ENCODE measurements around the gene CACNA1I.

The CACNA1I gene

GRCh38 chr22:39627208-39627607, 56.7 kb downstream of the CACNA1I start:
- no peak for DNase-seq

DNA sequence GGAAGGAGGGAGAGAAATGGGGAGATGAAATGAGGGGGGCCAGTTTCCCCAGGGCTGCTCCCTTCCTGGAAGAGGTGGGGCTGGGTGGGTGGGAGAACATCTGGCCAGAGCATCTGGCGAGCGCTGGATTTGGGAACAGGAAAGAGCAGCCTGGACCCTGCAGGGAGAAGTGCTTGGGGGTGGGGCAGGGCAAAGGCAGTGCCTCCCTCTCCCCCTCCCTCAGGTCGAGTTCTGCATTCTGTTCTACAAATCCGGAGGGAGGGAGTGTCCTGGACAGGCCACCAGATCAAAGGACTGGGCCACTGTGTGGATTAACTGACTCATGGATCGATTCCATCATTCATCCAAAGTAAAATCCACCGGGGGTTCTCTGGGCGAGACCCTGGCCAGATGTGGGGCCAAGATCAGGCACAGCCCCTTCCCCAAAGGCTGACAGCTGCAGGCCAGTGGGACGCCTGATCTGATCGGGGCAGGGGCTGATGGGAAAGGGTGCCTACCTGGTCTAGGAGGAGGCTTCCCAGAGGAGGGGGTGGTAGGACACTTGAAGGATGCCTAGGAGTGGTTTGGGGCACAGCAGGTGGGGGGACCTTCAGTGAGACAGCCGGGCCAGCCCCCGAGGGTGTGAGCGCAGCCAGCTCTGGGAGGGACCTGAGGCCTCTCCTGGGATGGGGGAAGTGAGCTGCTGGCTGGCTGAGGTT, 57.5 kb downstream of the CACNA1I start:
- no peak for DNase-seq

DNA sequence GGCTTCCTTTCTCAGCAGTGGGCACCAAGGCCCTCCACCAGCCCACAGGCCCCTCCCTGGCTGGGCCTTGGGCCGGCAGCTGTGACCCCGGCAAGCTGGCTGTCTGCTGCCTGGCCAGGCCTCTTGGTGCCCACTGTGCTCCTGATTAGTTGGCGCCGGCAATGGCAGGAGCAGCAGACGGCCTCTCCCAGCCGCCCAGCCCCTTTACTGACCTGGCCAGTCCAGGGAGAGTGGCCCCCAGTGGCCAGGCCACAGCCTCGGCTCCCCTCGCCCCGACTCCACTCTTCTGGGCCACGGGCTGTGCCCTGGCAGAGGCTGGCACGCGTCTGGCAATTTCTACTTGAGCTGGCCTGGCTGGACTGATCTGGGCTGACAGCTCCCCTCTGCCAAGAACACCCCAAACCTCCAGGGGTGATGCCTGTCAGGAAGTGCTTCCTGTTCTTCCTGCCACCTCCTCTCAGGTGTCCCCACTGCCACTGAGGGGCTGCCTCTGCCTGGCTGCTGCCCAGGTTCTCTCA, 58.1 kb downstream of the CACNA1I start:
- DNase-seq = no peak

- no peak for DNase-seq
Observed at GRCh38 chr22:39629851-39630250, 59.3 kb downstream of the CACNA1I start.

GRCh38 chr22:39630721-39631120, 60.2 kb downstream of the CACNA1I start:
- no peak for DNase-seq

GRCh38 chr22:39631381-39632286, 61.1 kb downstream of the CACNA1I start:
- DNase-seq = no peak

DNA sequence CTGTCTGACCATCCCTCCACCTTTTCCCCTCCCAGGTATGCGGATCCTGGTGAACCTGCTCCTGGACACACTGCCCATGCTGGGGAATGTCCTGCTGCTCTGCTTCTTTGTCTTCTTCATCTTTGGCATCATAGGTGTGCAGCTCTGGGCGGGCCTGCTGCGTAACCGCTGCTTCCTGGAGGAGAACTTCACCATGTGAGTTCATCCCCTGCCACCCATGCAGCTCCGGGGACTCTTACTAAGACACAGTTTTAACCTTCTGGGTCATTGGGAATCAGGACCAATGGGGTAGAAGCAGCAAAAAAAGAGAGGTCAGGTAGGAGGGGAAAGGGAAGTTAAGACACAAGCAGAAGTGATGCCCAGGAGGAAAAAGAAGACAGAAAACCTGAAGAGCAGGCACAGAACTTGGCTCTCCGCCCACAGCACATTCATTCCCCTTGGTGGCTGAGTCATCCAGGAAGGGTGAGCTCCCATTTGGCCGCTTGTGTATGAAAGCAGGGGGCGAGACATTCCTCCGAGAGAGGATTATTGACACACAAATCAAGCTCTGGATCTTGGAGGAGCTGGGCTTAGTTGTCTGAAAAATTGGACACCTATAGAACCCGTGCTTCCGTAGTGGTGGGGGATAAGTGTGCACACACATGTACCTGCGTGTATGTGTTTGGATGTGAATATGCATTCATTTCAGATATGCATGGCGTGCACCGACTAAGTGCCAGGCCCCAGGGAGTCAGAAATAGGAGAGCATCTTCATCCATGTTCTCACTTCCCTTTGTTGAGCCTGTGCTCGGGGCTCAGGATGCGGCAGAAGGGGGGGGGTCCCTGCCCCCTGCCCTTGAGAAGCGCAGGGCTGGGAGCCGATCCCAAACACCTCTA, 64.2 kb downstream of the CACNA1I start:
- DNase-seq = peak; percentile 23

- no peak for DNase-seq
Observed at GRCh38 chr22:39635719-39636118, 65.2 kb downstream of the CACNA1I start.

GRCh38 chr22:39638958-39639357, 68.4 kb downstream of the CACNA1I start:
- DNase-seq = no peak

DNA sequence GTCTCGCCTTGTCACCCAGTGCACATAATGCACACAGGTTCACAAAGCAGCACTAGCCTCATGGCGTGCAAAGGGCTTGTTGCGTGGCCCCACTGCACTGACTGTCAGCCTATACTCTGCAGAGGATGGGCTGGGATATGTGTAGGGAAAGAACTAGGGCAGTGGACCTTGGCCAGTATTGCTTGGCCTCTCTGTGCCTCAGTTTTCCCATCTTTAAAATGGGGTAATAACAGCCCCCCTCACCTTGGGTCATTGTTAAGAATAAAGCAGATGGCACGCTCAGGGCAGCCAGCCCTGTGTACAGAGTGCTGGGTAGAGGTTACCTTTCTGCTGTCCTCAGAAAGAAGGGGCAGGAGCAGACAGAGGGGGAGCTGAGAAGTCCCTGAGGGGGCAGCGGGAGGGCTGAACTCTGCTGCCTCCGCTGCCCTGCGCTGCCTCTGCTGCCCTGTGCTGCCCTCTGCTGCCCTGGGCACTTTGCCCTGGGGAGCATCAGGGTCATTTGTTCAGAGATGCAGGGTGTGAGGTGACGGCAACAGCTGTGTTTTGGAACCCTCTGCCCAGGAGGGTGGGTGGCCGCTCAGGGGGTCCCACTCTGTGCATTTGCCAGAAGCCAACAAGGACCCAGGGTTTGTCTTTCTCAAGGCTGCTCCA, 71.2 kb downstream of the CACNA1I start:
- no peak for DNase-seq

- DNase-seq = no peak
Observed at GRCh38 chr22:39643311-39644083, 72.9 kb downstream of the CACNA1I start.

- no peak for DNase-seq
Observed at GRCh38 chr22:39645532-39645931, 75.0 kb downstream of the CACNA1I start.

DNA sequence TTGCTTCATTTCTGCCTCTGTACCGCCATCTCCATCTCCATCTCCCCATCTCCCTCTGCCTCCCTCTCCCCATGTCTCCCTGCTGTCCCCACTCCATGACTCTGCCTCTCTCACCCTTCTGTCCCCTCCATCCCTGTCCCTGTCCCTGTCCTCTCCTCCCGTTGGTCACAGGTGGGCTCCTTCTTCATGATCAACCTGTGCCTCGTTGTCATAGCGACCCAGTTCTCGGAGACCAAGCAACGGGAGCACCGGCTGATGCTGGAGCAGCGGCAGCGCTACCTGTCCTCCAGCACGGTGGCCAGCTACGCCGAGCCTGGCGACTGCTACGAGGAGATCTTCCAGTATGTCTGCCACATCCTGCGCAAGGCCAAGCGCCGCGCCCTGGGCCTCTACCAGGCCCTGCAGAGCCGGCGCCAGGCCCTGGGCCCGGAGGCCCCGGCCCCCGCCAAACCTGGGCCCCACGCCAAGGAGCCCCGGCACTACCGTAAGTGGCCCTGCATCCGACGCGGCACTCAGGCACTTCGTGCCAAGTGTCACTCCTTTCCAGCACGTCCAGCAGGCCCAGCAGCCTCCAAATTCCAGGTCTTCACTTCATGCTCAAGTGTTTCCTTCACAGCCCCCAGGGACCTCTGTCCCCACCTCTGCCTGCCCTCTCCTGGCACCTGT, 76.0 kb downstream of the CACNA1I start:
- DNase-seq = no peak

- no peak for DNase-seq
Observed at GRCh38 chr22:39647836-39648629, 77.5 kb downstream of the CACNA1I start.

DNA sequence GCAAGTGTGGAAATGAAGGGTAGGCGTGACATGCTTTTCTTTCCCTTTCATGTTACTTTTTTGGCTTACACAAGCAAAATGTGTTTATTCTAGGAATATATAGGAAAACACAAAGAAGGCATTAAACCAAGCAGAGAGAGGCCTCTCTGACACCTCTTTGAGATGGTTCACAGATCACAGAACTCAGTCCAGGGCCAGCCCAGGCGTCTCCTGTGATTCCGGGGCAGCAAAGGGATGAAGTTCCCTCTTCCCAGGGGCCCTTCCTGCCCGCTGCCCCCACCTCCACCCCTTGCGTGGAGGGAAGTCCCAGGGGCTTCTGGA, 78.0 kb downstream of the CACNA1I start:
- no peak for DNase-seq

DNA sequence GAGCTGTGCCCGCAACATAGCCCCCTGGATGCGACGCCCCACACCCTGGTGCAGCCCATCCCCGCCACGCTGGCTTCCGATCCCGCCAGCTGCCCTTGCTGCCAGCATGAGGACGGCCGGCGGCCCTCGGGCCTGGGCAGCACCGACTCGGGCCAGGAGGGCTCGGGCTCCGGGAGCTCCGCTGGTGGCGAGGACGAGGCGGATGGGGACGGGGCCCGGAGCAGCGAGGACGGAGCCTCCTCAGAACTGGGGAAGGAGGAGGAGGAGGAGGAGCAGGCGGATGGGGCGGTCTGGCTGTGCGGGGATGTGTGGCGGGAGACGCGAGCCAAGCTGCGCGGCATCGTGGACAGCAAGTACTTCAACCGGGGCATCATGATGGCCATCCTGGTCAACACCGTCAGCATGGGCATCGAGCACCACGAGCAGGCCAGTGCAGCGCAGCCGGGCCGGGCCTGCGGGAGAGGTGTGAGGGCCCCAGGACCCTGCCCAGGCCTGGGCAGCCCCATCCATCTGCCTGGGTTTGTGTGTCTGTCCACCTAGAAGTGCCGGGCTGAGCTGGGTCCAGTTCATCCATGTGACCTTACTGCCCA, 79.0 kb downstream of the CACNA1I start:
- no peak for DNase-seq

- no peak for DNase-seq
Observed at GRCh38 chr22:39651053-39651996, 80.8 kb downstream of the CACNA1I start.

DNA sequence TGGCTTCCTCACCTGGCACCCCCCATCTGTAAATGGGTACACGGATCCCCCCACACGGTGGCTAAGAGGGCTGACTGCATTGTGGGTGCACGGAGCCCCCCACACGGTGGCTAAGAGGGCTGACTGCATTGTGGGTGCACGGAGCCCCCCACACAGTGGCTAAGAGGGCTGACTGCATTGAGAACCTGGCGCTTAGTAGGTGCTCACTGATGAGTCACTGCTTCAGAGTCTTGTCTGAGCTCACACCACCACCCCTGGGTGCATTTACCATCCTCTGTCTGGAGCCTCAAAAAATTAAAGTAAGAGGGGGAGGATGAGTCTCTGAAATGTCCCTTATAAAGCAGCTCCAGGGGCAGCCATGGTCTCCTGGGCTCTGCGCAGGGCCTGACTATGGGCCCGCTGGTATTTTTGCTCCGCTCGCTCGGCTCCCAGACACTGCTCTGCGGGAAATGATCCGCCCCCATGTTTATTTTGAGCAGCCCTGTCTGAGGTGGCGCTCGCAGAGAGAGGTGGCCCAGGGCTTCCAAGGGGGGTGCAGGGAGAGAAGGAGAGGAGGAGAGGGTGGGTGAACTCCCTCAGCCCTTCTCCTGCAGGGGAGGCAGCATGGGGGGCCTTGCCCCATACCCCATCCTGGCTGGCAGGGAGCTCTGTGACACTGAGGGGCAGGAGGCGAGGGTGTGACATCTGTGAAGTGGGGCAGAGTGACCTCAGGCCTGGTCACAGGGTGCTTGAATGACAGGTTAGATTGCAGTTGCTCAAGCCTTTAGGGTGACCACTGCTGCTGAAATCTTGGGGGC, 82.6 kb downstream of the CACNA1I start:
- no peak for DNase-seq

Data from stimulated activated CD4-positive, alpha-beta T cell treated with anti-CD3 and anti-CD28 coated beads, Interleukin-4, amount 100 ng/mL, for 24 hours (primary cell).